ENCODE measurements around the gene PDGFRB.

GRCh38 chr5:150082889-150083288, 72.8 kb downstream of the PDGFRB start:
- no peak for TF ChIP-seq CTCF (IDR thresholded peaks at IDR 0.05)
- no peak for TF ChIP-seq POLR2A (IDR thresholded peaks at IDR 0.05)

All from right lobe of liver (tissue), 4 donors.